DMS 273 (cell line): ENCODE data around the gene ROBO4.

Experiments used
- DNase-seq: peaks from one replicate; lab custom pipeline; 2025; ENCODE audit not compliant: unreplicated experiment; lab: John Stamatoyannopoulos, UW

Gene ROBO4

GRCh38 chr11:124897674-124898262 is at the start of gene ROBO4:
TSS of gene ROBO4 (minus strand) at chr11:124897865. CDS start at chr11:124897795, 70 bp downstream.
- no peak for DNase-seq

DNA sequence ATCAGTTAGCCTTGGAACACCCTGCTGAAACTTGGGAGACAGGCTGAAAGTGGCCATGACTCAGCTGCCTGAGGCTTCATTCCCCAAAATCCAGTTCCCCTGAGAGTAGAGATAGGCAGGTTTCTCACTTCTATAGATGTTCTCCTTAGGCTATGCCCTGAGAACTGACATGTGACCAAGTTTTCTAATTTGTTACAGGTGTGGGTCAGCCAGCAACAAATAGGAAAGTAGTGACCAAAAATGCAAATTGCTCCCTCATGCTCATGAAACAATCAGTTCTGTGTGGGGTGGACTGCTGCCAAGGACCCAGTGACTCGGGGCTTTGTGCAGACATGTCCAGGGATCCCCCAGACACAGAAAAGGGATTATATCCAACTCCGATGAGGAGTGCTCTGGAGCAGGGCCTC is 49.1 kb upstream of the ROBO4 start:
- DNase-seq, result no peak

DNA sequence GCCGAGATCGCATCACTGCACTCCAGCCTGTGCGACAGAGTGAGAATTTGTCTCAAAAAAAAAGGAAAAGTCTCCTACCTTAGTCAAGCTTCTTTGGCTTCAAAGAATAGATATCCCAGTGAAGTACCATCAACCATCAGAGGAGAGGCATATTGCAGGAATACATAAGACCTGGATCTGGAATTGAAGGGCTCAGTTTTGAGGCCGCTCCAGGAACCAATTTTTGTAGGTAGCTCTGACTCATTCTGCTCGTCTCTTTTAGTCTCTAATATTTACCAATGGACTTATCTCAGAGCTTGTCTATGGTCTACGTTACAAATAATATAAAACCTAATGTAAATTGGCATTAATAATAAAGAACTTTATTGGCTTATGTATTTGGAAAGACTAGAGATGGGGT is 48.2 kb upstream of the ROBO4 start:
- no peak for DNase-seq

GRCh38 chr11:124944565-124944964 is 46.9 kb upstream of the ROBO4 start:
- no peak for DNase-seq

GRCh38 chr11:124943741-124944140 is 46.1 kb upstream of the ROBO4 start:
- no peak for DNase-seq

GRCh38 chr11:124943254-124943616 is 45.6 kb upstream of the ROBO4 start:
- DNase-seq, result no peak

DNA sequence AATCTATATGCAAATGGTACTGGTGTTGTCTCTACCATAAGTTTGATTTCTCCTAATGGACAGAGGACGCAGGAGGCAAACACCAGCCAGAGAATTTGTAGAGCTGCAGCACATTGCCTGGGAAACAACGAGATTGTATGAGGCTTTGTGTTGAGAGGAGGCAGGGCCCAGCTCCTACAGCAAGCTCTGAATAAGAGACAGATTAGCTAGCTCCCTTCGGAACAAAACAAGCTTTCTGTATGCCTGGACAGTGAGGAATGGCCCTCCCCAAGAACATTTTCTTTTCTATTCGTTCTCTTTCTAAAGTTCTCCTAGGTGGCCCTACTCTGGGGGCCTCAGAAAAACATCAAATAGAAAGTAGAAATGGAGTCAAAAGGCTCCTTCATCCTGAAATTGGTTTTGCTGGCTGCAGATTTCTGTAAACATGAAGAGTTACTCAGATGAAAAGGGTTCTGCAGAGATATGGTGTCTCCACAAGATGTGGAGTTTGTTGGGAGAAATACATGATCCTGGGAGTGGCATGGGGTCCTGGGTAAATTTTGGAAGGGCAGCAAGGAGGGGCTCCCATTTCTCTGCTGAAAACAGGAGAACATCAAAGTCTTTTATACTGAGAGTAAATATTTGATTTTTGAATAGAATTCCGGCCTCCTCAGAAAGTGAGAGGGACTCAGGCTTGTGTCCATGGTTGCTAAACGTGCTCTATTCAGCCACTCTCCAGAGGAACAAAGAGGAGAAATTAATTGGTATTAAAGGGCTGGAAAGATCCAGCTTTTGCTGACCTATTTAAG is 45.0 kb upstream of the ROBO4 start:
- no peak for DNase-seq

- DNase-seq, result no peak
Measured at GRCh38 chr11:124941703-124942102, 44.0 kb upstream of the ROBO4 start.

GRCh38 chr11:124938970-124939369 is 41.3 kb upstream of the ROBO4 start:
- DNase-seq, result no peak

DNA sequence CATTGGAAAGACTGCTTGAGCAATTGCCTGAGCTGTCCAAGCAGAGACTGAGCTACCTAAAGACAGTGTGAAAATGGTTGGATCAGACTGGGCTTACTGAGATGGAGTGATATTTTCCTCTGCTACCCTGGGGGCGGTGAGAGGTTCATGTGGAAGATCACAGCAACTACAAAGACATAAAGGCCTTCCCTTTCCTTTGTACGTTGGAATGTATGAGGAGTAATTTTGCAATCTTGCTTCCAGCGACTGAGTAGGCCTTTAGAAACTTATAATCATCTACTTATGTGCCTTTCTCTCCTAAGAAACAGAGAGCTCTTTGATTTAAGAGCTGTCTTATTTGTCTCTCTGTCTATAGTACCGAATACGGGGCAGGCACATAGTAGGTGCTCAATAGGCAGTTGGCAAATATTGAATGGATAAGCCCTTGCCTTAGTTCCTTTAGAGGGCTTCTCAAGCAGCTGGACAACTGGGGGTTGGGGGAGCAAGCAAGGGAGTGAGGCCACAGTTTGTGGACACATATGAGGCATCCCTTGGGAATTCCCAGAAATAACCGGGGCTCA is 40.6 kb upstream of the ROBO4 start:
- DNase-seq, result no peak

DNA sequence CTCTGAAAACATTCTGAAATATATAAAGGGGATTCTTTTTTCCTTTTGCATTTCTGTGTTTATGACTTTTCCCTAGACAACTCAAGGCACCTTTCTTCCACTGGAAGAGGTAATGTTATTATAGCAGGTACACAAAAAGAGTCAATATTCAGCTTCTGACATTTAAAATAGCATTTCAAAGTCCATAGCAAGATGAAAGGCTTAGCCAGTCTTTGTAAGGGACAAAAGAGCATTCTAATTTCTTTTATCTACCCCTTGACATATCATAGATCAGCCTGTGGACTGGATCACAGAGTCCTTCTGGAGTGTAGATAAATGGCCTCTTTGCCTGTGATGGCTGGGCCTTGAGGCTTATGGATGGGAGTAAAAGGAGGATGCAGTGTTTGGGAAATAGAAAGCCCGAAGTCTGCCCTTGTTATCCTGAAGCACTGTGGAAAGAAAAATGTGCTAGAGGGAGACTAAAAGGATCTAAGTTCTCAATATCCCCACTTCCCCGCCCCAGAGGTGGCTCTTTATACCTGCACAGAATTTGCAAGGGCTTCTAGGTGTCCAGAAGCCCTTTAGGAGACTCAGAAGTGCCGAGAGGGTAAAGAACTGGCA is 39.8 kb upstream of the ROBO4 start:
- no peak for DNase-seq

- no peak for DNase-seq
Measured at GRCh38 chr11:124935548-124936514, 38.2 kb upstream of the ROBO4 start, which contains the start of gene HEPACAM. TSS of gene HEPACAM (minus strand) at chr11:124936047. CDS start at chr11:124936006, 41 bp downstream.

DNA sequence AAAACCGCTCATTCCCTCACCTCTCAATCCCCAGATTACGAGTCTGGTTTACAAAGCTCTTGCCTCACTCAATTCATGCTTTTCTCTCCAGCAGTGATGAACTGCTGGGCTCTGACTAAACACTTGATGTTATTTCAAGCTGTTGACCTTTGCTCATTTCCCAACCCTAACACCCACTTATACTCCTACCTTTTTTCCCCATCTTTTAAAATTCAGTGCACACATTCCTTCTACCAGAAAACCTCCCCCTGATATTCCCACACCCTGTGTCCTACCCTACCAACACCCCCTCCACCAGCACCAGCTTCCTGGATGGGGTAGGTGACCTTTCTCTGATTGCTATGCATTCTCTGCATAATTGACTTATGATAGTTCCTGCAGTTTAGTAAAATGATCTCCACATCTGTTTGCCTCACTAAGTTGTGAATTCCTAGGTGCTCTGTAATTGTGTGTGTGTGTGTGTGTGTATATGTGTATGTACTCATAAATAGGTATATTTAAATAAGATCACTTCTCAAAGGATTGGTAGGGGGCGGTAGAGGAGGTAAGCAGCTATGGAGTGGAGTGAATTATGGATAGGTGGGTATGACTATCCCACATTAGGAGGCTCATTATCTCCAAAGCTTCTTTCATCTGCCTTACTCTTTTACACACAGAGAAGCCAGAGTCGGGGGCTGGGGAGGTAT is 37.3 kb upstream of the ROBO4 start:
- no peak for DNase-seq

DNA sequence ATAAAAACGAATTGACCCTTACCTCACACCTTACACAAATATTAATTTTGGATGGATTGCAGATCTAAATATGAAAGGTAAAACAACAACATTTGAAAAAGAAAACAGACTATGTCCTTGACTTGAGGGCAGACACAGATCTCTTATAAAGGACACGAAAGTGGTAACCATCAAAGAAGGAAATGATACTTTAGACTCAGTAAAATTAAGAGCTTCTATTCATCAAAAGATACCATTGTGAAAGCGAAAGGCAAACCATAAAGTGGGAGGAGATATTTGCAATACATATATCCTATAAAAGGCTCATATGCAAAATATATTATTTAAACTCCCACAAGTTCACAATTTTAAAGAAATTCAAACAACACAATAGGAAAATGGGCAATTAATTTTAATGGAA is 33.1 kb upstream of the ROBO4 start:
- DNase-seq, result no peak

GRCh38 chr11:124928942-124929665 is 31.4 kb upstream of the ROBO4 start:
- no peak for DNase-seq

DNA sequence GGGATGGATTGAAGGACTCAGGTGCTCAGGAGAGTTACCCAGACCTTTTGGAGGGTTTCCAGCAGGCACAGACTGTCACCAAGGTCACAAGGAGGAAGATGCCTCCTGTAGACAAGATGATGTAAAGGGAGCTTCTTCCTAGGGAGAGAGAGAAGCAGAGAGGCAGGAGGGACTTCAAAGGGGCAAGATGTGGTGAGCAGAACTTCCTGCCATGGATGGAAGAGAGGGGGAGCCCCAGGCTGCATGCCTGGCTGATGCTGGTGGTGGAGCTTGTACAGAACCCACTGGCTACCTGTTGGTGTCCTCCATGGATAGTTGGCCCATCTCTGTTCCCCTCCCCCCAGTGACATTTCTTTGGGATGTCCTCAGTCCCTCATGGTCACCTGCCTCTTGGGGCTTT is 25.6 kb upstream of the ROBO4 start:
- DNase-seq, result no peak

DNA sequence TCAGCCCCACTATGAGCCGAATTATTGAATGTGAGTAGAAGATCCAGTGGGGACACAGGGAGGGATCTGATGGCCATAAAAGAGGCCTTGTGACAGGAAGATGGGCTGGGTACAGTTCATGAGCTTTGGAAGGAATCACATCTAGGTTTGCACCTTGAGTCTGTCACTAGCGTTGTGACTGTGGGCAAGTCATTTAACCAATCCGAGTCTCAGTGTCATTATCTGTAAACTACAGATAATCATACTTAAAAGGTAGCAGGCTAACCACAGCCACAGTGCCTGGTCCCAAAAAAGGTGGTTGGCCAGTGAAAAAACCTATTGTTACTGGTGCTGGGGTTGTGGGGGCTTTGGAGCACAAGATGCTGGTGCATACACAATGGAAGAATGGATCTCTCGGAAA is 25.2 kb upstream of the ROBO4 start:
- no peak for DNase-seq

- no peak for DNase-seq
Measured at GRCh38 chr11:124920870-124921609, 23.4 kb upstream of the ROBO4 start.

DNA sequence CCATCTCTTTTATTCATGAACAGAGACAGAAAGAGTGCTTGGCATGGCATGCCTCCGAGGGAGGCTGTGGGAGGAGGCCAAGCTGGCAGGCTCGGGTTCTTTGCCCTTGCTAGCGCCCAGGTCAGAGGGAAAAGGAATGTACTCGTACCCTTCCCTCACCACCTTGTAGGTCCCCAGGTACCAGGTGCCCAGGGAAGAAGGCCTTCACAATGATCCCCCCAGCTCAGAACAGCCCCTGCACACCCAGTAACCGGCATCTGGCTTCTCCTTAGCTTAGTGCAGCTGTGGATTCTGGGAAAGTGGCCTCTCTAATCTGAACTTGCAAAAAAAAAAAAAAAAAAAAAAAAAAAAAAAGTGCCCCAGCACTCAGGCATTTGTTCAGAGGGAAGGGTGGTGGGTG is 22.7 kb upstream of the ROBO4 start:
- peak; percentile 34 for DNase-seq
